HepG2 (cell line): ENCODE results near the gene GINS2. TPM values are rescaled to one million over a fixed set of nuclear protein-coding genes. Genes with fewer than 3 reads are reported as not detected.

ENCODE experiments used
- ATAC-seq: fragments of 200-7000 bp; cut with Tn5 transposase; 3 replicates; pipeline ENCODE4 v1.9.1; 2020; ENCODE audit warnings: mild to moderate bottlenecking, moderate library complexity
- BruUV-seq: library from RNA; stranded (reverse); fragments of 400-500 nt; replicated peaks from 2 replicates; lab custom pipeline; 2021; lab: Mats Ljungman, UMichigan
- CTCF ChIA-PET: fragments of 300-600 bp; formaldehyde crosslinking; extraction: SDS; loops from one replicate; lab custom pipeline; 2021; ENCODE audit warnings: low total read pairs, inconsistent platforms, low intra/inter-chr PET ratio; lab: Yijun Ruan, JAX
- POLR2A ChIA-PET: fragments of 350-600 bp; sonication (Branson Sonifier 250); formaldehyde crosslinking; loops from one replicate; lab custom pipeline; 2020; ENCODE audit warnings: antibody characterized with exemption, inconsistent platforms; lab: Yijun Ruan, JAX
- DNase-seq: peaks from one replicate; pipeline ENCODE4 v3.0.0-alpha.2; 2015; ENCODE audit warnings: low spot score
- FAIRE-seq: peaks from 3 replicates; lab custom pipeline; 2011; peaks lifted over from hg19 to GRCh38; lab: Jason Lieb, UNC
- H2AFZ ChIP-seq: one replicate; pipeline ENCODE4 v1.6.1; 2011; ENCODE audit warnings: low read length, inconsistent platforms
- H3K27ac ChIP-seq: fragments of 300-600 bp; 3 replicates; pipeline ENCODE4 v1.8.0; 2011; ENCODE audit warnings: mixed run types, mild to moderate bottlenecking, mixed read lengths, low read length, inconsistent platforms; ENCODE audit not compliant: insufficient read depth; ENCODE audit errors: extremely low read length
- H3K27me3 ChIP-seq, 2 experiments: fragments of 200-600 bp in 1 of 2; 2 replicates in 1 of 2; 3 replicates in 1 of 2; pipeline versions ENCODE4 v1.6.0 to v1.8.0; 2011; ENCODE audit warnings: low read length in 2 of 2, mild to moderate bottlenecking in 2 of 2, moderate library complexity in 2 of 2, inconsistent platforms in 1 of 2; ENCODE audit not compliant: insufficient read depth in 2 of 2, control insufficient read depth in 1 of 2
- H3K36me3 ChIP-seq, 2 experiments: fragments of 200-600 bp in 1 of 2; replicated peaks in 1 of 2; 2 replicates in 1 of 2; 3 replicates in 1 of 2; pipeline versions ENCODE4 v1.5.1 to v1.8.0; 2011; ENCODE audit warnings: low read length in 2 of 2, inconsistent platforms in 1 of 2; ENCODE audit not compliant: insufficient read depth in 2 of 2, control insufficient read depth in 1 of 2
- H3K4me1 ChIP-seq: 2 replicates; pipeline ENCODE4 v1.5.1; 2012; ENCODE audit warnings: low read length, inconsistent platforms; ENCODE audit not compliant: insufficient read depth
- H3K4me2 ChIP-seq: 2 replicates; pipeline ENCODE4 v1.6.0; 2011; ENCODE audit warnings: low read depth, low read length, inconsistent platforms
- H3K4me3 ChIP-seq, 3 experiments: fragments of 200-600 bp in 1 of 3; sonication (generic), shearing (Covaris generic) in 1 of 3; replicated peaks in 1 of 3; 2 replicates each; pipeline ENCODE4 v1.5.1; 2011 to 2016; ENCODE audit warnings: low read length in 3 of 3, inconsistent platforms in 2 of 3, low read depth in 2 of 3, mild to moderate bottlenecking in 2 of 3, control low read depth in 1 of 3, mixed read lengths in 1 of 3; ENCODE audit not compliant: insufficient read depth in 1 of 3
- H3K79me2 ChIP-seq: one replicate; pipeline ENCODE4 v1.6.1; 2011; ENCODE audit warnings: low read length, inconsistent platforms; ENCODE audit not compliant: insufficient read depth
- H3K9ac ChIP-seq: 2 replicates; pipeline ENCODE4 v1.6.0; 2011; ENCODE audit warnings: mild to moderate bottlenecking, low read depth, low read length, inconsistent platforms; ENCODE audit not compliant: insufficient read depth
- H3K9me3 ChIP-seq: 2 replicates; pipeline ENCODE4 v1.5.1; 2012; ENCODE audit warnings: mild to moderate bottlenecking, low read length
- H4K20me1 ChIP-seq: 2 replicates; pipeline ENCODE4 v1.6.0; 2011; ENCODE audit warnings: inconsistent platforms, mild to moderate bottlenecking, low read length, moderate library complexity; ENCODE audit not compliant: insufficient read depth
- CHD2 ChIP-seq: IDR thresholded peaks from 2 replicates; pipeline ENCODE4 v1.6.1; 2011; ENCODE audit warnings: low read depth, low read length, improper control_type of control experiment
- DBP ChIP-seq: sonication (generic); formaldehyde crosslinking; IDR thresholded peaks from 2 replicates; pipeline ENCODE4 v1.4.0; 2020; ENCODE audit warnings: missing genetic modification reagents; ENCODE audit errors: not compliant biosample characterization
- GABPA ChIP-seq, 2 experiments: IDR thresholded peaks; 2 replicates each; pipeline ENCODE4 v1.6.1; 2011 to 2016; ENCODE audit warnings: low read depth in 2 of 2, low read length in 1 of 2, missing biosample characterization in 1 of 2, missing genetic modification characterization in 1 of 2
- GMEB1 ChIP-seq: sonication (generic); formaldehyde crosslinking; IDR thresholded peaks from 2 replicates; pipeline ENCODE4 v1.5.1; 2020; ENCODE audit warnings: missing genetic modification reagents, mild to moderate bottlenecking, borderline replicate concordance
- MXD3 ChIP-seq: IDR thresholded peaks from 2 replicates; pipeline ENCODE4 v1.6.1; 2016; ENCODE audit warnings: mild to moderate bottlenecking, missing biosample characterization, missing genetic modification reagents
- MXD4 ChIP-seq: IDR thresholded peaks from 2 replicates; pipeline ENCODE4 v1.6.1; 2016; ENCODE audit warnings: mild to moderate bottlenecking, missing biosample characterization, missing genetic modification reagents
- NPAS2 ChIP-seq: sonication (generic); formaldehyde crosslinking; IDR thresholded peaks from 2 replicates; pipeline ENCODE4 v1.8.0; 2022; ENCODE audit warnings: mild to moderate bottlenecking, missing genetic modification reagents, borderline replicate concordance
- NR2F6 ChIP-seq, 2 experiments: IDR thresholded peaks; 2 replicates each; pipeline ENCODE4 v1.6.1; 2016; ENCODE audit warnings: antibody characterized with exemption in 1 of 2, mild to moderate bottlenecking in 1 of 2
- SAFB2 ChIP-seq: sonication (generic); formaldehyde crosslinking; IDR thresholded peaks from 2 replicates; pipeline ENCODE4 v1.5.1; 2020; ENCODE audit warnings: missing genetic modification reagents, low read depth, mild to moderate bottlenecking, borderline replicate concordance
- SRSF1 ChIP-seq: fragments of 200-400 bp; formaldehyde crosslinking; optimal IDR thresholded peaks from 2 replicates; pipeline ENCODE3; 2017; ENCODE audit warnings: mild to moderate bottlenecking, low read depth, low read length, moderate library complexity
- THYN1 ChIP-seq: sonication (generic); formaldehyde crosslinking; IDR thresholded peaks from 2 replicates; pipeline ENCODE4 v1.8.1; 2023; ENCODE audit warnings: low read depth, mild to moderate bottlenecking, moderate library complexity, missing genetic modification reagents, borderline replicate concordance
- ZBTB14 ChIP-seq: sonication (generic); formaldehyde crosslinking; IDR thresholded peaks from 2 replicates; pipeline ENCODE4 v1.4.0; 2020; ENCODE audit warnings: missing genetic modification reagents
- ZBTB3 ChIP-seq: sonication (generic); formaldehyde crosslinking; IDR thresholded peaks from 2 replicates; pipeline ENCODE4 v1.4.0; 2020; ENCODE audit warnings: low read depth, mild to moderate bottlenecking, moderate library complexity, missing genetic modification reagents, borderline replicate concordance
- ZKSCAN8 ChIP-seq: IDR thresholded peaks from 2 replicates; pipeline ENCODE4 v1.6.1; 2016; ENCODE audit warnings: borderline replicate concordance, missing genetic modification reagents, missing compliant biosample characterization
- ZNF556 ChIP-seq: sonication (generic); formaldehyde crosslinking; IDR thresholded peaks from 2 replicates; pipeline ENCODE4 v1.4.0; 2020; ENCODE audit warnings: mild to moderate bottlenecking, missing genetic modification reagents, borderline replicate concordance
- ZNF580 ChIP-seq: IDR thresholded peaks from 2 replicates; pipeline ENCODE4 v1.6.1; 2016; ENCODE audit warnings: low read depth, borderline replicate concordance
- ZNF709 ChIP-seq: sonication (generic); formaldehyde crosslinking; IDR thresholded peaks from 2 replicates; pipeline ENCODE4 v1.5.0; 2020; ENCODE audit warnings: mild to moderate bottlenecking, missing genetic modification reagents
- ZSCAN22 ChIP-seq: sonication (generic); formaldehyde crosslinking; IDR thresholded peaks from 2 replicates; pipeline ENCODE4 v1.4.0; 2020; ENCODE audit warnings: mild to moderate bottlenecking, missing genetic modification reagents
- WGBS: methylation state at CpG from one replicate; pipeline ENCODE4 v1.1.6; 2017; ENCODE audit warnings: low lambda C conversion rate; 5-methylcytosine and 5-hydroxymethylcytosine counted together
- in situ Hi-C: cut with HindIII; loops from 2 replicates; pipeline ENCODE4 v1.10.0; 2017; ENCODE audit warnings: low pct_unique_long_range_greater_than_20kb; ENCODE audit not compliant: extremely low pct_ligation_motif_present
- intact Hi-C: fragments of 100-400 bp; cut with micrococcal nuclease; formaldehyde crosslinking; loops from one replicate; pipeline ENCODE4 v1.10.0; 2022; ENCODE audit not compliant: unreplicated experiment
- polyA plus RNA-seq, 8 experiments: library from polyadenylated mRNA; depleted of rRNA in 3 of 8; stranded (reverse) in 7 of 8; unstranded in 1 of 8; fragments of >200 nt; fragmentation: Illumina TruSeq in 4 of 8; extraction: Trizol in 4 of 8; gene quantifications; 2 replicates each; pipeline versions ENCODE4 v1.2.1 to v1.2.3, GENCODE V29; 2011 to 2016; ENCODE audit warnings: low read depth in 4 of 8, missing spikeins in 1 of 8, mixed read lengths in 1 of 8; ENCODE audit not compliant: insufficient read depth in 1 of 8
- total RNA-seq, 5 experiments: library from RNA; depleted of rRNA; stranded (reverse); fragments of >200 nt; fragmentation: Illumina TruSeq; extraction: Trizol; gene quantifications; 2 replicates each; pipeline ENCODE4 v1.2.3, GENCODE V29; 2016; ENCODE audit warnings: low read depth in 1 of 5

GINS2 gene
- total and polyA plus RNA-seq, 2 of the 13 experiments (the other 11 are each of a cell fraction or from before 2014, with no cell fraction given) = 10.6 to 48.3 TPM

- TF ChIP-seq DBP (no peak), ZNF556 (no peak)
Measured at GRCh38 chr16:85634747-85635544, 53.8 kb downstream of the GINS2 start (continued).

GRCh38 chr16:85633888-85634287, 54.9 kb downstream of the GINS2 start:
- DNase-seq (no peak), ATAC-seq (no peak), FAIRE-seq (no peak)
- Histone ChIP-seq H3K4me2 (no peak overlapping the region), H2AFZ (no peak overlapping the region), H3K4me3 (no peak overlapping the region), H3K4me1 (no peaks in the 10 kb centered on the region), H4K20me1 (peaks cover 96% of the 10 kb centered on the region; the same call in 1 of the 2 replicates), H3K9ac (no peak overlapping the region), H3K27ac (no peak overlapping the region), H3K9me3 (peaks cover 12% of the 10 kb centered on the region), H3K36me3 (peaks cover 36 to 62% of the 10 kb centered on the region in 2 experiments), H3K79me2 (peaks cover 78% of the 10 kb centered on the region), H3K27me3 (no peaks in the 10 kb centered on the region)
- in situ Hi-C loops = no loop called here
- 99% methylated on average over 35 of the region's 35 CpGs for WGBS
- no TSS peak for BruUV-seq
- intact Hi-C loops = no loop called here
- ChIA-PET POLR2A (no interaction called here), CTCF (no interaction called here)
- TF ChIP-seq MXD4 (CRISPR knock-in tag) (no peak), GABPA (IDR thresholded peaks at IDR 0.05; ENCODE audit: low read depth, low read length) (0 out of 2 replicates have a peak, but pooled peaks have one; percentile 4), GABPA (CRISPR knock-in tag; IDR thresholded peaks at IDR 0.05; ENCODE audit: low read depth) (no peak), CHD2 (no peak), GMEB1 (CRISPR knock-in tag) (no peak), SAFB2 (CRISPR knock-in tag) (no peak), ZNF709 (CRISPR knock-in tag) (no peak), ZBTB14 (CRISPR knock-in tag) (no peak), NPAS2 (CRISPR knock-in tag) (no peak), NR2F6 (IDR thresholded peaks at IDR 0.05) (no peak), NR2F6 (CRISPR knock-in tag; IDR thresholded peaks at IDR 0.05) (no peak), MXD3 (CRISPR knock-in tag) (0 out of 2 replicates have a peak, but pooled peaks have one; percentile 19), SRSF1 (no peak), ZSCAN22 (CRISPR knock-in tag) (no peak), ZKSCAN8 (no peak), THYN1 (CRISPR knock-in tag) (no peak), ZBTB3 (no peak), ZNF580 (no peak)
